Stimulated activated CD4-positive, alpha-beta T cell treated with anti-CD3 and anti-CD28 coated beads, Interleukin-4, amount 100 ng/mL, for 48 hours (primary cell): ENCODE measurements around the gene HSPA5.
A peak's percentile ranks its signal among the peaks of the same experiment; 100 is the strongest.
"Not testable (repeated sequence)": the region's sequence is repeated elsewhere in the genome, so short reads cannot be mapped to it uniquely, and the experiment has no call there.

ENCODE experiments used
- DNase-seq, 2 donors: peaks; one replicate each; pipeline ENCODE4 v3.0.0-alpha.2; 2020; ENCODE audit warnings: low read depth in 2 of 2

HSPA5 gene

DNA sequence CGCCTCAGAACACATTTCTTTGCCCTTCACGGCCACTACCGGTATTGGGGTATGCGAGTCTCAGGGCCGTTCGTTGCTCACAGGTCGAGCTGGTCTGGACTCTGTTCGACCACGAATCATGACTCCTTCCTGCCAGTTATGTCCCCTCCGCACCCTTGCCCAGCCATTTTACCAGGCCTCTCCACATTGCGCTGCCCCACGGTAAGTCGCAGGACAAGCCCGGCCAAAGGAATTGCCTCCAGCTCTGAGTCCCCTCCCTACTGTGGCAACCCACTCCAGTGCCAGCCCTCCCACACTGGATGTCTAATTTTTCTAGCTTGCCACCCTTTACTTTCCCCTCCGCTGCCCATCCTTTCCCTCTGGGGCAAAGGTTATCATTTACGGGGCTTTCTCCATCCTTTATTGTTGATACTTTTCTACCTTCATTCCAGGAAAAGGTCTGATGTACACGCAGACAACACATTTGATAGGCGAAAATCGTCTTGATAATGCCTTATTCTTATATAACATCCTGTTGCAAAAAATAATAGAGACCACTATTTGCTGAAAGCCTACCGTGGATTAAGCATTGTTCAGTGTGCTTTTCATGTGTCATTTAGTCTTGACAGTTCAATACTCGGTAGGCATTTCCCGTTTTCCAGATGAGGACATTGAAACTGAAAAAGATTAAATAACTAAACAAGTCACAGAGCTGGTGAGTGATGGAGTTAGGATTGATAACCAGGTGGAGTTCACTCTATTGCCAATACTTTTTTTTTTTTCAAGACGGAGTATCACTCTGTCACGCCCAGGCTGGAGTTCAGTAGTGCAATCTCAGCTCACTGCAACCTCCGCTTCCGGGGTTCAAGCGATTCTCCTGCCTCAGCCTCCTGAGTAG is 958 bp upstream of the HSPA5 start:
- DNase-seq: no peak

GRCh38 chr9:125240649-125240999 is 519 bp downstream of the HSPA5 start:
- DNase-seq: peak; percentile 22 to 33

- no peak for DNase-seq
These were observed 1.2 kb downstream of the HSPA5 start for GRCh38 chr9:125239631-125240597.

- no peak for DNase-seq
These were observed 2.2 kb downstream of the HSPA5 start for GRCh38 chr9:125238915-125239446.

- DNase-seq: no peak
These were observed 2.8 kb downstream of the HSPA5 start for GRCh38 chr9:125238127-125238914.

DNA sequence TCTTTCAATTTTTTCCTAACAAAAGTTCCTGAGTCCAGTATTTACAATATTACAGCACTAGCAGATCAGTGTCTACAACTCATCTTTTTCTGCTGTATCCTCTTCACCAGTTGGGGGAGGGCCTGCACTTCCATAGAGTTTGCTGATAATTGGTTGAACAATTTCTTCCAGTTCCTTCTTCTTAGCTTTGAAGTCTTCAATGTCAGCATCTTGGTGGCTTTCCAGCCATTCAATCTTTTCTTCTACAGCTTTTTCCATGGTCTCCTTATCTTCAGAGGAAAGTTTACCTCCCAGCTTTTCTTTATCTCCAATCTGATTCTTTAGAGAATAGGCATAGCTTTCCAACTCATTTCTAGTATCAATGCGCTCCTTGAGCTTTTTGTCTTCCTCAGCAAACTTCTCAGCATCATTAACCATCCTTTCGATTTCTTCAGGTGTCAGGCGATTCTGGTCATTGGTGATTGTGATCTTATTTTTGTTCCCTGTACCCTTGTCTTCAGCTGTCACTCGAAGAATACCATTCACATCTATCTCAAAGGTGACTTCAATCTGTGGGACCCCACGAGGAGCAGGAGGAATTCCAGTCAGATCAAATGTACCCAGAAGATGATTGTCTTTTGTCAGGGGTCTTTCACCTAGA is 4.5 kb downstream of the HSPA5 start:
- not testable (repeated sequence) for DNase-seq

GRCh38 chr9:125235804-125236519 is 5.2 kb downstream of the HSPA5 start:
- no peak for DNase-seq

DNA sequence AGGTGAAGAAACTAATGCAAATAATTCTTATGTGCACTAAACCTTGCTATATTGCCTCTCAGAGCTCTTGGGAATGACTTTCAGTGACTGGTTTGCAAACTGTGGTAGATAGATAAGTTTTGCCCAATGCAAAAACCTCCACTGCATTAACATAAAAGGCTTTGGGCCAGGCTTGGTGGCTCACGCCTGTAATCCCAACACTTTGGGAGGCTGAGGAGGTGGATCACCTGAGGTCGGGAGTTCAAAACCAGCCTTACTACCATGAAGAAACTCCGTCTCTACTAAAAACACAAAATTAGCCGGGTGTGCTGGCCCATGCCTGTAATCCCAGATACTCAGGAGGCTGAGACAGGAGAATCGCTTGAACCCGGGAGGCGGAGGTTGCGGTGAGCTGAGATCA is 7.0 kb downstream of the HSPA5 start:
- not testable (repeated sequence) for DNase-seq

GRCh38 chr9:125233678-125234077 is 7.5 kb downstream of the HSPA5 start:
- no peak for DNase-seq

GRCh38 chr9:125227761-125228160 is 13.4 kb downstream of the HSPA5 start:
- no peak for DNase-seq

DNA sequence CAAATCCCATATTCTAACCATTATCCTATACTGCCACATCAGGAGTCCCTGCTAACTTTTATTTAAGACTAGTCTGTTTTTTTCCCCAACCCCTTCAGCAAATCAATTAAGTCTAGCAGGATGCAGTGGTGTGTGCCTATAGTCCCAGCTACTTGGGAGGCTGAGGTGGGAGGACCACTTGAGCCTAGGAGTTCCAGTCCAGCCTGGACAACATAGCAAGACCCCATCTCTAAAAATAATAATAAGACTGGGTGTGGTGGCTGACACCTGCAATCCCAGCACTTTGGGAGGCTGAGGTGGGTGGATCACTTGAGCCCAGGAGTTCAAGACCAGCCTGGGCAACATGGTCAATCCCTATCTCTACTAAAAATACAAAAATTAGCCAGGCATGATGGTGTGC is 16.3 kb downstream of the HSPA5 start:
- not testable (repeated sequence) for DNase-seq

GRCh38 chr9:125218621-125219020 is 22.5 kb downstream of the HSPA5 start:
- no peak for DNase-seq

DNA sequence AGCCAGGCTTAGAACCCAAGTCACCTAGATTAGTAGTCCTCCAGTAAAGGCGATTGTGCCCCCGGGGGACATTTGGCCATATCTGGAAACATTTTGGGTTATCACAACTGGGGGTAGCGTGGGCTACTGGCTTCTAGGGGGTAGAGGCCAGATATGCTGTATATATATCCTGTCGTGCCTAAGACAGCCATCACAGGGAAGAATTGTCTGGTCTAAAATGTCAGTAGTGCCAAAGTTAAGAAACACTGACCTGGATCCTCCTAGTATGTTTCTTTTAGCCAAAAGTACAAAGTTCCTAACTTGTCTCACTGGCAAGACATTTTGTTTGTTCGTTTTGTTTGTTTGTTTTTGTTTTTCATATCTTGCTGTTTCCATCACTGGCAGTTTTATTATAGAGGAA is 27.0 kb downstream of the HSPA5 start:
- no peak for DNase-seq

GRCh38 chr9:125204477-125204876 is 36.7 kb downstream of the HSPA5 start:
- DNase-seq: no peak

DNA sequence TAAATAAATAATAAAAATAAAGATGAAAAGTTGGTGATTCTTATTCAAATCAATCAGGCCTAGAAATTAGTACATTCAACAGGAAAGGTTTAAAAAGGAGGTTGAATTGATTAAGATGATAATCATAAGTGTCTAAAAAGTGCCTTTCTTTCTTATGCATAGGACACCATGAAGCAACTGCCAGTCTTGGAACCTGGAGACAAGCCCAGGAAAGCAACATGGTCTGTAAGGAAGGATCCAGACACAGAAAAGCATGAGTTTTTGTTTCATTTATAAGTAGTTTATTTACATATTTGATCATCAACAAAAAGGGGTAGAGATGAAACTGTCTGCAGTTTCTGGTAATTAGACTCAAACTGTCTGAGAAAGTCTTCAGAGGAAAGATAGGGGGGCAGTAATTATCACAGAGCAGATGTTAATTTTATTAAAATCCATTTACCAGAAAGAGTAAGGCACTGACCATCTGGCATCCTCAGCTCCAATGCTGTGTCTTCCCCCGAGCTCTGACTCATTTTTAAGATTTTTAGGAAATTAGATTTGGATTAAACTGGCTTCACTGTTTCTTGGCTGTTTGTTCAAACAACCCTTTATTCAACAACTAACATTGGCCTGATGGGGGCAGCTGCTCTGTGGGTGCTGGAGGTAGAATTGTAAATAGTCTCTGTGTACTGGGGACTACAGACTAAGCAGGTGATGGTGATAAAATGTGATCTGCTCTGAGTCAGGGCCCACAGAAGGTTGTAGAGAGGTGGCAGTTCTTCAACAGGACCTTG is 38.1 kb downstream of the HSPA5 start:
- no peak for DNase-seq

DNA sequence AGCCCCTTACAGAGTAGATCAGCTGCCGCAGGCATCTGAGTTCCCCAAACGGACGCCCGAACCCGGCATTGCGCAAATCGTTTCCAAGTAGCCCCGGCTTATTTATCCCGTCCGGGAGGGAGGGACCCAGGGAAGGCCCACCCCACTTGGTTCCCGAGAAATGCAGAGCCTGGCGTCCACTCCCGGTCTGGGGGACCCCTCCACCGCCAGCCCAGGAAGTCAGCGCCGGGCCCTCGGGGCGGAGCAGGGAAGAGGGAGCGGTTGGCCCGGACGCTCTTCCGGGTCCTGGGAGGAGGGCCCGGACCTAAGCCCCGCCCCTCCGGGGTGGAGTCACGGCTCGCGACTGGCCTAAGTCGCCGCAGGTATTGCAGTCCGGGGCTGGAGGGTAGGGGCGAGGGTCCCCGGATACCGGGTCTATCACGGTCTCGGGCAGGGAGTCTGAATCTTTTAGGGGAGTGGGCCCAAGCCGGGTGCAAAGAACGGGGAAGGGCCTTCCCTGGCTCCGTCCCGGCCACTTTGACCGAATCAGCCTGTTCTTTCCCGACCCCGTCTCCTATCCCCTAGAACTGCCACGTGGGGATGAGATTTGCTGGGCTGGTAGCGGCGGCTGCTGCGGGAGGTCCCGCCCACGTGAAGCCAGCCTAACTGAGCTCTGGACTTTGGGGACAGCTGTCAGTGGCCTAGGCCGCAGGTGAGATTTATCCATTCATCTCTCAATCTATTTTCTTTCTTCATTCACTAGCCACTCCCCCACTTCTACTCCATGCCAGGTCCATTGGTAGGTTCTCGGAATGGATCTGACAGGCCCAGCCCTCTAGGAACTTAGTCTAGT is 40.7 kb downstream of the HSPA5 start, which contains the start of gene RABEPK:
RABEPK (plus strand) TSS at position 327 of the 832 bp plus-strand sequence. CDS start 2,472 bp downstream, outside the sequence.
- peak; percentile 89 to 91 for DNase-seq

DNA sequence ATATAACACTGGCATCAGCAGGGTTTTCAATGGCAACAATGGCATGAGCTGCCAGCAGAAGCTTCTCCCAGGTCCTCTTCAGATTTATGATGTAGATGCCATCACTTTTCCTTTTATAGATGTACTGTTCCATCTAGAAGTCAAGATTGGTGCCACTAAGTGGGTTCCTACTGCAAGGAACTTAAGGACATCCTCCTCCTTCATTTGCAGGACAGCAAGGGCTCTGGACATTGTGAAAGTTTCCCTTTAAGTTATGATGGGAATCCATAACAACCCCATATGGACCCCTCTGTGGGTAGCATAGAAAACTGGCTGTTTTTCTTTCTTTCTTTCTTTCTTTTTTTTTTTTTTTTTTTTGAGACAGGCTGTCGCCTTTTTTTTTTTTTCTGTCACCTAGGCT is 45.6 kb downstream of the HSPA5 start:
- DNase-seq: not testable (repeated sequence)

DNA sequence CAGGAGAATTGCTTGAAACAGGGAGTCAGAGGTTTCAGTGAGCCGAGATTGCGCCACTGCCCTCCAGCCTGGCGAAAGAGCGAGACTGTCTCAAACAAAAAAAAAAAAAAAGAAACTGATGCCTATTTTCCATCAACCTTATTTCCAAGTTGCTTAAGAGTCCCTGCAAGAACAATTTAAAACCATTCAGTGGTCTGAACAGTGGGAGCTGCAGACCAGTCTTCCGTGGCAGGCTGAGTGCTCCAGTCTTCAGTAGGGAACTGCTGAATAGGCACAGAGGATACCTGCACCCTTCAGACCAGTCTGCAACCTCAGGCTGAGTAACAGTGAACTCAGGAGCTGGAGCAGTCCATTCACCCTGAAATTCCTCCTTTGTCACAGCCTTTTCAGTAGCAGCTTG is 46.7 kb downstream of the HSPA5 start:
- not testable (repeated sequence) for DNase-seq
